Measurements from ENCODE around the gene HECW1.
"Not testable (repeated sequence)": the region's sequence is repeated elsewhere in the genome, so short reads cannot be mapped to it uniquely, and the experiment has no call there.

Gene HECW1

DNA sequence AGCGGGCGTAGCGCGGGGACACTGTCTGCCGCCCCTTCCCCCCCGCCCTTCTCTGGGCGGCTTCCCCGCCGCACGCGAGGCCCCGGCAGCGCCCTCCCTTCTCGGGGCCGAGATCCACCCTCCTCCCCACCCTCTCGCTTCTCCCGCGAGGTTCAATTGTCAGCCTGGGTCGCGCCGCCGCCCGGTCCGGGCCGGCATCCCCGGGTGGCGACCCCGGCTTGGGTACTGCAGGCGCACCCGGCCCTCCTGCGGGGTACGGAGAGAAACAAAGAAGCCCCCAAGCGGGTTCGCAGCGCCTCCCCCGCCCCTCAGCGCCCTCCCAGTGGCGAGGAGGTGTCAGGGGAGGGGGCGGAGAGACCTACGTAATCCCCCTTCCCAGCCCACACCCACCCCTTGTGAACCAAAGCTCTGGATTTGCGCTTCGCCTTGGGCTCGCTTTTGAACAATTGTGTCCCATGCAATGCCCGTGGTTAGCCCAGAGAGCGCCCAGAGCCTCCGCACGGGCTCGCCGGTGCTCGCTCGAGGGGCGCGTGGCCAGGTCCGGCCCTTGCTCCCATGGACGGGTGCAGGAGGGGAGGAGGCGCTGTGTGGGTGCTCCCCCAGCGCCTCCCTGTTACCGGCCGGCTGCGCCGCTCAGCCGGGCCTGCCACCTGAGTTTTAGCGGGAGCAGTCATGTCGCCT is 634 bp downstream of the HECW1 start:
- DNase-seq (ENCODE audit: low read depth): no peak

DNA sequence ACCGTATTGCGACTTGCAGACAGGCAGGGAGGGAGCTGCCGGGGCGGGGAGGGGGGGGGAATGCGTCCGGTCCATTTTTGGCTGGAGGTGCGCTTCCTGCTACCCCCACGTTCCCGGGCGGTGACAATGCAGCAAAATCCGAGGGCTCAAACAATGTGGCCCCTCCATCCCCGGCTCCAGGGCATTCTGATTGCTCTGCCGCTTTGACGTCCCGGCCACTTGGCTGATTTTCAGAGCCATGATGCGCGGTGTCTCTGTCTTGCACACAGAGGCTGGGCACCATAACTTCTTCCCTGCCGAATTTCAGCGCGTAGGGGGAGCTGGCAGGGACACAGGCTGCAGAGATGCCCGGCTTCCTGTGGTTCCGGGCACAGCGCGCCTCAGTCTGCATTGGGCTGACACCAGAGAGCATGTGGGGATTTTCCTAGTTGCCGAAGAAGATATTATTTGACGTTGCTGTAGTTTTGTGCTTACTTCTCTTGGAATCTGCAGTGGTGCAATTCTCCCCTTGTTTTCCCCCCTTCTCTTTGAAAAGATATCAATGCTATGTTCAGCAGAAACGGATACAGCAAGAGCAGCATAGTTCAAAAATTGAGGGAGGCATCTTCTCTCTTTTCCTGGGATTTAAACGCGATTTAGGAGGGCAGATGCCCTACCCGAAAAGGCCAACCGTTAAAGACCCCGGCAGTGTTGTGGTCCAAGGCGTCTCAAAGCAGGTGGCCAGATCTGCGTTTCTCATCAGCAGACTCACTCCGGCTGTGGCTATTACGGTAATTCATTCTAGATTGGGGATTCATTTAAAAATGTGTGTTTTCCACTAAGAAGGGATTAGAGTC is 1.4 kb downstream of the HECW1 start:
- no peak for DNase-seq (ENCODE audit: low read depth)

DNA sequence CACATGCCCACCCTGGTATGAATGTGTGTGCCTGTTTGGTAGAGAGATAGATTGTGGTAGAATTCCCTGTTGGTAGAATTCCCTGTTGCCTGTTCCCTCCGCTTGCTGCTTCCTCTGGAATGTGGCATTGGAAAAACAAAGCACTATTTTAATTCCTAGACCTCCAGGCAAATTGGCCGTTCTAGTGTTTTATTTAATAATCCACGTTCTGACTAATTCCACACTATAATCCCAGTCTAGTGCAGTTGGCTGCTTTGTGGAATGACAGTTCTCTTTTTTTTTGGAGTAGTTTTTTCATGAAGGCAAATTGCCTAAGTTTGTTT is 2.0 kb downstream of the HECW1 start:
- DNase-seq (ENCODE audit: low read depth): no peak

DNA sequence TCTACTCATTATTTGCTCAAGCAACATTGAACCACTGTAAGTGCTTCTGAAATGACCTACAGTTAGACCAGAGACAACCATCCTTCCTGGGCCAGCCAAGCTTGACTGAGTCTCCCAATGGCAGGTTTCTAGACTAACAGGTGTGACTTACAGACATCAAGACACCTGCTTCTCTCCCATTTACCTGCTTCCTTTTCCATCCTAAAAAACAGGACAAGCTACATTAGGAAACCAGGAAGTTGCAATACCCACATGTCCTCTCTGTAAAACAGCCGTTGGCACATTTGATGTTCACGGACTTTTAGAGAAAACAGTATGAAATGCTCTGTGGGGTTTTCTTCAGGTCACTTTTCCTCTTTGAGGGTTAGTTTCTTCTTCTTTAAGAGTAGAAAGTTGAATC is 4.0 kb downstream of the HECW1 start:
- no peak for DNase-seq (ENCODE audit: low read depth)

DNA sequence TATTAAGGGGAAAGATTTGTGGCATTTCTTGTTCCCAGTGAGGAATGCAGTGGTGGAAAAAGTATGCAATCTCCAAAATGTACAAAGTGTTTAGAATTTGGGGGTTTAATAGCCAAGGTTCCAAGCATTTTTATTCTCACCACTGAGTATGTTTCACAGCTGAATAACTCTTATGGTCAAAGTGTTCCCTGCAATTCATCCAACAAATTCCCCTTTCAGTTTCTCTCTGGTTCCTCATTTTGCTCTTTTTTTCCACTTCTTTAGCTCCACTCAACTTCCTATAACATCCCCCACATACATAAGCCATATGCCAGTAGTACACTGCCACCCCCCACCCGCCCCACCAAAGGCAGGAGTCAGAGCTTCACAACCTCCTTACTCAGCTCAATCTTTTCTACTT is 4.6 kb downstream of the HECW1 start:
- no peak for DNase-seq (ENCODE audit: low read depth)

DNA sequence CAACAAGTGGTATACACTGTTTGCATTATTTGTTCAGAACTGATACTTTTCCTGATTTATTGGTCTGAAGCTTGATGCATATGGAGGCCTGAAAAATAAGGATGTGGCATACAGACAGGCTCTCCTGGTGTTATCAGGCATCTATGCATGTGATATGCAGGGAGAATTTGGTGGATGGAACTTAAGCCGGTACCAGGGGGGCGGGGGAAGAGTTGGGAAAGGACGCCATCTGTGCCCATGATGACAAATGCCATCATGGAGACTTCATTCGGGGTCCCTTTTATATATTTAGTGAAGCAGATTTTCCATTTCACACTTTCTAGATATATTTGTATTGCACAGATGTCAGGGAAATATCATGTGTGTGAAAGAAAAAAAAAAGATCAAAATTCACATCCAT is 5.4 kb downstream of the HECW1 start:
- no peak for DNase-seq (ENCODE audit: low read depth)

DNA sequence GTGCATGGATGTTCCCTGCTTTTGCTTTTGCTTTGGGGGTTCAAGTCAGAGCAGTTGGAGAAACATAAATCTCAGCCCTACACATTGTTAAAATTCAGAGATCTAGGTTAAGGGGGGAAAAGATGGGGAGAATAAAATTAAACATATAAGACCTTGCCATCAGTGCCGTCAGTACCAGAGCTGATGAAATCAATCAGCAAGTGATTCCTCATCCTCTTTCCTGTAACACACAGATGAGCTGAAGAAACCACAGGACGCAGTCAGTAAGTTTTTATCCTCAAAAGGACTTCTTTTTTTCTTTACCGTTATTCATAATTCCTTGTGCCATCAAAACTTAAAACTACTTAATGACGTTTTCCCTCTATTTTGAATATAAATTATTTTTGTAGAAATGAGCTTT is 5.9 kb downstream of the HECW1 start:
- DNase-seq (ENCODE audit: low read depth): no peak

DNA sequence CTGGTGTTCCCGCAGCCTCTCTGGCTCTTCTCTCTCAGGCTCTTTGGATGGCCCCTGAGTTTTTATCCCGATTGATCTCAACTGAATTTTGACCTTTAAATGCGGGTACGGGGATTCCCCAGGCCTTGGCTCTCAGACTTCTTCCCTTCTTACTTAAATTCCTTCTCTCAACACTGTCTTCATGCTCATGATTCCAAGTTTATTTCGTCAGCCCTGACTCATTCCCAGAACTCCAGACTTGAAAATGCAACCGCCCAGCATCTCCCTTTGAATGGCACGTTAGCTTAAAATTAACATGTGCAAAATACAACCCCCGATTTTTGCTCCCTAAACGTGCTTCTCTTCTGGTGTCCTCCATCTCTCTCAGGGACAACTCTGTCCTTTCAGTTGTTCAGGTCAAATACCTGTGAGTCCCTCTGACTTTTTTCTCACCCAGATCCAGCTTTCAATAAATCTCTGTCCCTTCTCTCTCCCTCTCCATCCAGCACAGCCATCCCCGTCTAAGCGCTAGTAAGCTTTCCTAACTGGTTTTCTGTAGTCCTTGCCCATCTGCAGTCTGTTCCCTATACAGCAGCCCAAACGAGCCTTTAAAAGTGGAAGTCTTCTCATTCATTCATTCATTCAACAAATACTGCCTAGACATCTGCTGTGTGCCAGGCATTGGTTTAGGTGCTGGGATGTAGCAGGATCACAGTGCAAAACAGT is 7.1 kb downstream of the HECW1 start:
- no peak for DNase-seq (ENCODE audit: low read depth)

DNA sequence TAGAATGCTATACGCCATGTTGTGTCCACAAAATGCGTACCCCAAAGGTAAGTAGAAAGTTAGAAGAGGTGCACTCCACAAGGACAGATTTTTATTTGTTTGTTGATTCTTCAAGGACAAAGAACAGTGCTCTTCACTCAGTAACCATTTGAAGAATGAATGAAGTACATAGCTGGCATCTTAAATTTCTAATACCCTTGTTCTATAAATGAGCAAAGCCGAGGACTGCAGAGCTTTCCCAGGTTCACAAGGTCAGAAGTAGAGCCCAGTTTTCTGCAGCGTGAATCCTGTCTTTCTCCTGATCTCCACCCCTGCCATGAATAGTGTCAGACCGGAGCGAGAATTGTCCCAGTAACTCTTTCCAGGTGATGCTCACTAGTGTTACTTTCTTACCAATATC is 9.5 kb downstream of the HECW1 start:
- DNase-seq (ENCODE audit: low read depth): no peak

DNA sequence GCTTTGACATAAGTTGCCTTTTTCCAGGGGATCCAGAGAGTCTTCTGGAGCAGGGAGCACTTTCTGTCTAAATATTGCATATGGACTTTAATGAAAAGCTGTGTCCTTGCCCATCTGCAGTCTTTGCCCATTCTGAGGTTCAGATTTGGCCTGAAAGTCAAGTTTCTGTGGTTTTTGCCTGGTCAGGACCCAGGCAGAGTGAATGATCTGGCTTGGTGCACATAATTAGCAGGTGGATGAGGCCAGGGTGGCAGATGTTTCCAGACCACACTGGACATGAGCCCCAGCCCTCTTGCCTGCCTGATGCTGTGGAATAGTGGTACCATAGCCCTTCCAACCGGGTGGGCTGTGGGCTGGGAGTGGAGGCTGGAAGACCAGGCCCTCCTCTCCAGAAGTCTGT is 11.0 kb downstream of the HECW1 start:
- no peak for DNase-seq (ENCODE audit: low read depth)

DNA sequence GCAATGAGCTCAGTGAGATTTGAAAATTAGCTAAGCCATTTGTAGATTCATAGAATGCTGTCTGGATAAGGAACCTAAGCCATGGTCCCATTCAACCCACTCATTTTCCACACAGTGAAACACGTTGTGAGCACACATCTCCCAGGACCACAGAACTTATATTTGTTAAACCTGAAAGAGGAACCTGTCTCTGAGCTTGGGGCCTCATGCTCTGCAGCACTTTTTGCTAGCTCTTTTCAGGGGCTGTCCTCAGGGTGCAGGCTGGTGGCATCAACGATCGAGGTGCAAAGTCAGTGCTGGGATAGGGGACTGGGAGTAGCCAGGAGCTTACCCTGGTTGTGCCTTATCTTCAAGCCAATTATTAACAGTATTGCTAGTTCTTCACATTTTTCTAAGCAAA is 11.9 kb downstream of the HECW1 start:
- DNase-seq (ENCODE audit: low read depth): no peak

DNA sequence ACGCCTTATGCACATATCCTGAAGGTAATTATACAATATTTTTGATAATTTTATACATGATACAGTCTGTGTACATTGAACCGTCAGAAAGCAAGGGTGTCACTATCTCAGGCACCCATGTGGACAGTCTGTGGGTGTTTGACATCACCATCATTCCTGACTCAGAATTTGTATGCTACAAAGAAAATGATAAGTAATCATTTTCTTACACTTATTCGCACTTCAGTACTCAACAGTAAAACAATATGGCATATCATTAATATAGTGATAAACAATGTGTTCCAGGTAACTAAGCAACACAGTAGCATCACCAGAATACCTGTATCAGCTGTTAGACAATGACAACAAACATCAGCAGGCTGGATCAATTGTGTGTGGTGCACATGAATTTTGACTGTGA is 17.9 kb downstream of the HECW1 start:
- DNase-seq (ENCODE audit: low read depth): no peak

DNA sequence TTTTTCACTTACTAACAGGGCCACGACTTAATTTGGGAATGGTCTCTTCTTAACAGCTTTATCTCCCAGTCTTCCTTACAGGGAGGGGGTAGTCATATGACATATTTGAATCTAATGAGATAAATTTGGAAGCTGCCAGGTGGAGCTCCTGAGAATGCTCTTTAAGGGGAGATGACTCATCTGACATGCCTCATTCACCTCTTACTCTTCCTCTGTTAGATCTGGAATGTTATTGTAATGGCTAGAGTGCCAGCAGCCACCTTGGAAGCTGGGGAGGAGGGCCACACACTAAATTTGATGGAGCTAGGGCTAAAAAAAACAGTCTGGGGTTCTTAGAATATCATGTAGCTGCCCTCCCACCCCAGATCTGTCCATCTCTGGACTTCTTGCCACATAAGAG is 22.7 kb downstream of the HECW1 start:
- DNase-seq (ENCODE audit: low read depth): no peak

DNA sequence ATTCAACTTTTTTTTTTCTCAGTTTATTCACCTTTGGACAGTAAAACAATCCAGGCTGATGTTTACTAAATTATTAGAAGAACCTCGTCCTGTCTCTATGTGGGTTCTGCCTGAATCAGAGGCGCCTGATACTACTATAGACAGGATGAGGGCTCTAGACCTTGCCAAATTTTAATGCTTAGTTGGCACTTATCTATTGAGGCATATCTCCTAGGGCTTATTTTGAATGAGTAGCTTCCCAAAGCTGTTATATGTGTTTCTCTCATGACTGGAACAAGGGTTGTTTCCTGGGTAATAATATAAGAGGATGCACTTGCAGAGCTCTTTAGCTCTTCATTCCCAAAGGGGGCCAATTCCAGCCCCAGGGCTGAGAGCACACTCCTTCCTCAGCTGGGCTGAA is 23.6 kb downstream of the HECW1 start:
- DNase-seq (ENCODE audit: low read depth): no peak

DNA sequence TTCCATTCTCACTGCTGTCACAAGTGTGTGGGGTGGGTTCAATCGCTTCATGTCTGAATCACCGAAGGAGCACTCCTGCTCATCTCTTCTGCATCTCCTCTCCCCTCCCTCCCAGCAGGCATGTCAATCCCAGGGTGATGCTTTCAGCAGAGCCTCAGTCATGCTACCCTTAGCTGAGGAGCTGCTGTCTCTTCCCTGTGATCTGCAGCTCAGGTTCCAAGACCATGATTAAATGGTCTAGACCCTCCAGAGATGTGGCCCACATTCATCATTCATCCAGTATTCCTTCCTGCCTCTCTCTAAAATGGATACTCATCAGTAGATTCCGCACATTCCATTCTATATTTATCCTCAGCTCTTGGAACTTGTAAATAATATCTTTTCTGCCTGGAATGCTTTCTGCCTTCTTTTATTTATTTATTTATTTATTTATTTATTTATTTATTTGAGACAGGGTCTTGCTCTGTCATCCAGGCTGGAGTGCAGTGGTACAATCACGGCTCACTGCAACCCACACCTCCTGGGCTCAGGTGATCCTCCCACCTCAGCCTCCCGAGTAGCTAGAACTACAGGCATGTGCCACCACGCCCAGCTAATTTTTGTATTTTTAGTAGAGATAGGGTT is 24.8 kb downstream of the HECW1 start:
- not testable (repeated sequence) for DNase-seq (ENCODE audit: low read depth)

DNA sequence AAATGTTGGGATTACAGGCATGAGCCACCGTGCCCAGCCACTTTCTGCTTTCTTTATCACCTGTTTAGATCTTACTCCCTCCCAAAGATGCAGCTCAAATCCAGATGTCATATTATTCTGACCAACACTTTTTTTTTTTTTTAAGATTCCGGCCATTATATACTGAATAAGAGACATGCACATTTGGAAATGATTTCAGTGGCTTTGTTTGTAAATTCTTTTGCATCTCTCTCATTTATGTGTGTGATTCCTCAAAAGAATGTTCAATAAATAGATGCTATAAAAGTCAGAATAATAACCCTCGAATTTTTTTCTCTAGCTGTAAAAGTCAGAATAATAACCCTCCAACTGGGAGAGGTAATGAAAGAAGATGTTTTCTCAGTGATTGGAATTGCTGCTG is 25.4 kb downstream of the HECW1 start:
- DNase-seq (ENCODE audit: low read depth): no peak

DNA sequence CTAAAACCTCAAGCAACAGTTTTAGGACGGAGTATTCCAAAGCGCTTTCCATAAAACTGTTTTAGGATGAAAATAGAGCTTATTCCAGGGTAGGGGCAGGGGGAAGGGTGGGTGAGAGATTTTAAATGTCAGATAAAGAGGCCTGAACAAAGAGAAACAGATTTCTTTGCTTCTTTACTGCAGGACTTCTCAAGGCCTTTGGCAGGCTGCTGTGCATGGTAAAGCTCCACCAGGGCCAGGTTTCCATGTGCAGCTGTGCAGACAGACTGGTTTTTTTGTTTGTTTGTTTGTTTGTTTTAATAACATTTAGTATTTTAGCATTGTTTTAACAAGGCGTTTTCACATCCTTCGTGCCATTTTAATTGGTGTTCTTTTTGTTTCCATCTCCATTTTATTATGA is 26.3 kb downstream of the HECW1 start:
- no peak for DNase-seq (ENCODE audit: low read depth)

DNA sequence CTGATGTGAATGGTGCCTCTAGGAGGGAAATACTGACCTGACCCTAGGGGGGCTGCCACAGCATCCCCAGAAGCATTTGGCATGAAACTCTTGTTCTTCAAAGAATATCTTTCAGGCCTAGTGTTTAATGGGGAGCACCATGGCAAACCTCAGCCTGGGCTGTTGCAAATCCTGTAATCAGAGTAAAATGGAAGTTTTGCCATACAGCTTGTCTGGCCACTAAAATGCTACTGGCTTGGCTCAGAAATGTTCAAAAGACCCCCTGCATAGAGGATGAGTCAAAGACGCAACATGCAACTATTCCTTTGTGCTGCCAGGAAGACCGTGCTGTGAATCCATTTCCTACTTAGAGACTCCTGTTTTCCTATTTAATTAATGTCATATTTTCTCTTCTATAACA is 26.7 kb downstream of the HECW1 start:
- no peak for DNase-seq (ENCODE audit: low read depth)

DNA sequence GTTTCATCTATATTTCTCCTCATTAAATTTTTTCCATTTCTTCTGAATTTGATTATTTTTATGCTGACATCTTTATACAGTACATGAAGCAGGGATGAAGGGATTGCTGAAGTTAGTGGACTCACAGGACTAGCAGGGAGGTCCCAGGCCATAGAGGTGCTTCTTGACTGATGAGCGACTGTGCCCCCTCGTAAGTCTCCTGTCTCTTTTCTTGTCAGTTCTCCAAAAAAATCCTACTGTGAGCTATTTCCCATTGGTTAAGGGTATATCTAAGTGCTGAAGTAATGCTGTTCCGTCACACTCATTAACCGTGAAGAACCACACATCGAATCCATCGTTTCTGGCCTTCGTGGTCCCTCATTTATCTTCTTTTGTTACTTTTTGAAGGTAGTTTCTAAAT is 27.7 kb downstream of the HECW1 start:
- no peak for DNase-seq (ENCODE audit: low read depth)

DNA sequence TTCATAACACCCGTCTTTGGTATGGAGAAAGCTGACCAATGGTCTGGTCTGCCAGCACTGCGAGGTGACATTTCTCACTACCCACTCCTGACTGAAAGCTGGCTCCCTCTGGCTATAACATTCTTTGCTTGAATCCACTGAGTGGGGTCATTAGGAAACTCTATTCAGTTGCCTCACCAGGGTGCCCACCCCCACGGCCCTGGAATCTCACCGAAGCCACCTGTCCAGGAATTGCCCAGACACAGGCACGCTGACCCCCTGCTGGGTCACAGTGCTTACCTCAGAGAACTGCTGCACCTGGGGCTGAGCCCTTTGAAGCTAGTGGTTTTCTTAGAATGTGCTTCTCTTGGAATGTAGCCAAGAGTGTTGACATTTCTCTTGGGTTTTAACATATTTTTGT is 28.6 kb downstream of the HECW1 start:
- DNase-seq (ENCODE audit: low read depth): no peak

DNA sequence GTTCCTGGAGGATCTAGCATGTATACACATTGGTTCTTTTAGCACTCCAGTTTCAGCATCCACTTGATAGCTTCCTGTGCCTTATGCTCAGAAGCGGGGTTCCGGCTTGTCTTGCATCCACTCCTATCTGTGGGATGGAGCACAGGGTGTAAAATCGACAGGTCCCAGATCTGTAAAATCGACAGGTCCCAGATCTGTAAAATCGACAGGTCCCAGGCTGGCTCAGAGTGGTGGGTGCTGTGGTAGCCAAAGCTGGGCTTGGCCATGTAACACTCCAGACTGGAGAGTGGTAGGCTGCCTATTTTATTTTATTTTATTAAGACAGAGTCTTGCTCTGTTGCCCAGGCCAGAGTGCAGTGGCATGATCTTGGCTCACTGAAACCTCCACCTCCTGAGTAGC is 30.3 kb downstream of the HECW1 start:
- DNase-seq (ENCODE audit: low read depth): no peak

DNA sequence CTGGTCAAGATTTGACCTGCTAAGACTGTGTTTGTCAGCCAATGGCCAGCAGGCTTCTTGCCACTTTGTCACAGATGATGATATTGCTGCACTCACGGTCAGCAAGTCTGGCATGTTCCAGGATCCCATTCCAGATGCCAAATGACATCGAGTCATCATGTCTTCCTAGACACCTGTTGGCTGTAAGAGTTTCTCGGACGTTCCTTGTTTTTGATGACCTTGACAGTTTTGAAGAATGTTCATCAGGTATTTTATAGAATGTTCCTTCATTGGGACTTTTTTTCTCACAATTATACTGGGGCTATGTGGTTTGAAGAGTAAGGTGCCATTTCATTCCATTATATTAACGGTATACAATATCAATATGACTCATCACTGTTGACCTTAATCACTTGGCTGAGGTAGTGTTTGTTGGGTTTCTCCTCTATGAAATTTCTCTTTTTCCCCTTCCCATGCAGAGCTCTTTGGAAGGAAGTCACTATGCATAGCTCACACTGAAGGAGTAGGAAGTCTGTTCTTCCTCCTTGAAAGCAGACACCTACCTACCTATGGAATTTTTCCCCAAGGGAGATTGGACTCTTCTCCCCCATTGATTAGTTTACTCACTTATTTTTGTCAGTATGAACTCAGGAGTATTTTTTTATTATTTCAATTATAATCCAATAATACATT is 31.6 kb downstream of the HECW1 start:
- DNase-seq (ENCODE audit: low read depth): no peak
